ENCODE measurements around the gene GALNT17. TPM values are rescaled to one million over a fixed set of nuclear protein-coding genes. Genes with fewer than 3 reads are reported as not detected.
"Not testable (repeated sequence)": the region's sequence is repeated elsewhere in the genome, so short reads cannot be mapped to it uniquely, and the experiment has no call there.

GALNT17 gene
- polyA plus RNA-seq, 3 donors: 3.3 to 5.7 (median 4.0) TPM

DNA sequence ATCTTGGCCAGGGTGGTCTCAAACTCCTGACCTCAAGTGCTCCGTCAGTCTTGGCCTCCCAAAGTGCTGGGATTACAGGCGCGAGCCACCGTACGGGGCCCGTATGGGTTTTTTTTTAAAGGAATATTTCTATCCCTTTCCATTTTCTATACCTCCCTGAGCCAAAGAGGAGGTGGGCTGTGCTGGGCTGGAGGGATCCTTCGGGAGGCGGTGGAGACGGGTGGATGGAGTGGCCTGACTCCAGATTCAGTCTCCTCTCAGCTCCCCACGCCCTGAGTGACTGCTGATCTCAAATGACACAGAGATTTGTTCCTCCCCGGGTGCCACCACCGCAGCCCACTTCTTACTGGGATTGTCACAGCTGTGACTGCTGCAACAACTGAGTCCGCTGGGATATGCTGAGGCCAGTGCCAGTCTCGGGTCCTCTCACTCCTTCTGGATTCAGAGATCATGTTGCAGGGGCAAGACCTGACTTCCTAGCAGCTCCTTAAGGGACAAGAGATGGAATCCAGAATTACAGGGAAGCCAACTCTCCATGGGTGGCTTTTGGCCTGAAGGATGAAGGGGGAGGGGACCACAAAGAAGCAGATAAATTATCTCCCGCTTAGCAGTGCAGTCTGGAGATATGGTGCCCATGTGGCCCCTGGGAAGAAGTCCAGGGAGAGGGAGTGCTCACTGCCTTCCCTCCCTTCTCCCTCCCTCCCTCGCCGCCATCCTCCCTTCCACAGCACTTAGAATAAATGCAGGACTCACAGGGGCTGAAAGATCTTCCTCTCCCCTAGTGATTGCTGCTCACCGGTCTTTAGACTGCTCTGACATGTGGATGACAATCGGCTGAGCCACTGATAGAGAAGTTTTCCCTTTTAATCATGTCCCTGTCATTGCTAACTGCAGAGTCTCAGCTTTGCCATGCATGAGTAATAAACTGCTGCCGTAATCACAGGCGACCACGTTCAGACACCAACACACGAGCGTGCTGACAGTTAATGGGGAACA is 14.3 kb downstream of the GALNT17 start:
- DNase-seq (ENCODE audit: extremely low read depth in 1 of 11, low read depth in 9 of 11, low spot score in 4 of 11): peak in 1 of 11 donors; percentile 15

DNA sequence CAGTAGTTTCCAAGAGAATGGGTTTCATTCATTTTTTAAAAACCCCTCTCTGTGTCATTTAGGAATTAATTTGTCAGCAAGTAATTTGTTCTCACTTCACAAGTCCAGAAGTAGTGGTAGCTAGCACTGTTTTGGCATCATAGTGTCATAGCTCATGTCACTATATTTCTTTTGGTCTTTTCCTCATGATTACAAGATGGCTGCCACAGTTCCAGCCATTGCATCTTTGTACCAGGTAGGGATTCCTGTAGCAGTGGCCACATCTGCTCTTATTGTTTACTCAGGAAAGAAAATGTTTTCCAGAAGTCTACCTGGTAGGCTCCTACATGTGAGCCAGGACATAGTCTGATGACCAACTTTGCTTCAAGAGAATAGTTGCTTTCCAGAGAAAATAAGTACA is 16.2 kb downstream of the GALNT17 start:
- DNase-seq (ENCODE audit: extremely low read depth in 1 of 11, low read depth in 9 of 11, low spot score in 4 of 11): no peak

DNA sequence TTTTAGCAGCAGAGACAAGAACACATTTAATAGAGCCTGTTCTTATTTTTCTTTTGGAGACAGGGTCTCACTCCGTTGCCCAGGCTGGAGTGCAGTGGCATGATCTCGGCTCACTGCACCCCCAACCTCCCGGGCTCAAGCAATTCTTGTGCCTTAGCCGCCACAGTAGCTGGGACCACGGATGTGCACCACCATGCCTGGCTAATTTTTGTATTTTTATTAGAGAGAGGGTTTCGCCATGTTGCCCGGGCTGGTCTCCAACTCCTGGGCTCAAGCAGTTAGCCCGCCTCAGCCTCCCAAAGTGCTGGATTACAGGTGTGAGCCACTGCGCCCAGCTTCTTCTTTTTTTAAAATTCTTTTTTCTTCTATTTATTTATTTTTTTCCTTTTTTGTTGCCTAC is 23.3 kb downstream of the GALNT17 start:
- no peak for DNase-seq (ENCODE audit: extremely low read depth in 1 of 11, low read depth in 9 of 11, low spot score in 4 of 11)

DNA sequence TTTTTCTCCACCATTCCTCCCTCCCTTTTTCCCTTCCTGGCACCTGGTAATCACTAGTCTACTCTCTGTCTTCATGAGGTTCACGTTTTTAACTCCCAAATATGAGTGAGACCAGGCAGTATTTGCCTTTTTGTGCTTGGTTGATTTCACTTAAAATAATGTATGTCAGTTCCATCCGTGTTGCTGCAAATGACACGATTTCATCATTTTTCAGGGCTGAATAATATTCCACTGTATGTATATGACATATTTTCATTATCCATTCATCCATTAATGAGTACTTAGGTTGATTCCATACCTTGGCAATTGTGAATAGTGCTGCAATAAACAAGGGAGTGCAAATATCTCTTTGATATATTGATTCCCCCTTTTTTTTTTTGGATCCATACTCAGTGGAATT is 25.8 kb downstream of the GALNT17 start:
- no peak for DNase-seq (ENCODE audit: extremely low read depth in 1 of 11, low read depth in 9 of 11, low spot score in 4 of 11)

DNA sequence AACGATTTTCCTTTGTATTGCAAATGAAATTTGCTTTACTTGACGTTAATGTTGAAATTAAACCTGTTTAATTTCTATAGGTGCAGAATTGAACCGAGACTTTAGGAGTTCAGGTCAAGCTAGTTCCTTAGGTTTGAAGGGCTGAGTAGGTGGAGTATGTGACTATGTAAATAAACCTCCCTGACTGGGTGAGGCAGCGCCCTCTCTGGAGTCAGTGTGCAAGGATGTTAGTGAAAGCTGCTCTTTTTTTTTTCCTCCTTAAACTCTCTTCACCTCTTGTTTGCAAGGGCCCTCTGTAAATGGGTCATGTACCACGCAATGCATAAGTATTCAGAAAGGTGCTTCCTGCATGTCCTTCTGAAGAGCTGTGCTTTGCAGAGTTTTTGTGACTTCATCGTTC is 33.8 kb downstream of the GALNT17 start:
- DNase-seq (ENCODE audit: extremely low read depth in 1 of 11, low read depth in 9 of 11, low spot score in 4 of 11): no peak

DNA sequence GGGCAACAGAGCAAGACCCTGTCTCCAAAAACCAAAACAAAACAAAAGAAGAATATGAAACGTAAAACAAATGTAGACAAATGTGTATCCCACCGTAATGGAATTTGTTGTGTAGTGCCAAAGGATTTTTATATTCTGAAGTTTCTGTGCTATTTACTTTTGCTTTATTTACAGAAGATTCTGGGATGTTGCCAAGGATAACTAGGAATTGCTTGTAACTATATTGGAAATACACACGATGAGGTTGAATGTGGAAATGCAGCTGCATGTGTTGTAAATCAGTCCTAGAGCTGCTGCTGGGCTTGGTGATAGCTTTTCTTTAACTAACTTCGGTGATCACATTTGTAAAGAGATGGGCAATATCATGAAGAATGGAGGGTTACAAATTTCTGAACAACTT is 39.5 kb downstream of the GALNT17 start:
- no peak for DNase-seq (ENCODE audit: extremely low read depth in 1 of 11, low read depth in 9 of 11, low spot score in 4 of 11)

DNA sequence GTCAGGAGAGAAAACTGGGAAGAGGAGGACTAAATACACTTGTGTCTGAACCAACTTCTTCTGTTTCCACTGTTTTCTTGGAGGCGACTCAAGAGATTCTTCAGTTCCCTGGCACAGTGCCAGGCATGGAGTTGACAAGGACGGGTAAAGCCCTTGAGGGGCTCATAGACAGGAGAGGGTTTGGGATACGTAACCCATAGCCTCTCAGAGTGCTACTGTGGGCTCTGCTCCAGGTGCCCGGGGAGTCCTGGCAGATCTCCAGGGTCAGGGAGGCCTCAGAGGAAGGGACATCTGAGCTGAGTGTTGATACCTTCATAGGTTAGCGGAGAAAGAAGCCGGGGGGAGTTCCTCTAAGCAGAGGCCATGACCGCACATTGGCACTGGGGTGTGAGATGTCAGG is 42.0 kb downstream of the GALNT17 start:
- DNase-seq (ENCODE audit: extremely low read depth in 1 of 11, low read depth in 9 of 11, low spot score in 4 of 11): no peak

DNA sequence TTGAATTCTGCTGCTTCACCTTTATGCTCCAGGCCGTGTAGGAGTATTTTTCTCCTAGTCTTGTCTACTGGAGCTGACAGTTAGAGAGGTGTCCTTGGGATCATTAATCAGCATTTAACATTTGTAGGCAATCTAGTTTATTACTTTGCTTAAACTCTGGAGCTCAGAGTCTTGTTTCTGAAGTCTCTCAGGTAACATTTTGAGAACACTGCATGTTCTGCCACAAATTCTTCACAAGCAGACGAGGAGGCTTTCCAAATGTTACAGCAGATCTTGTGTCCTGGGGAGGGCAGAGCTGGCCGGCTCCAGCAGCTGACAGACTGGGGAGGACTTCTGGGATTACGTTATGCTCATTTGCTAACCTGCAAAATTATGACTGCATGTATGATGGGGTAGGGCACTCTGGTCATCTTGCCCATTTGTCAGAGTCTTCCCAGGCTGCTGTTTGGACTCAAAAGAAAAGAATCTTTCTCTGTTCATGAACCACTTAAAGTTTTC is 50.5 kb downstream of the GALNT17 start:
- peak in 1 of 11 donors; percentile 9 for DNase-seq (ENCODE audit: extremely low read depth in 1 of 11, low read depth in 9 of 11, low spot score in 4 of 11)

DNA sequence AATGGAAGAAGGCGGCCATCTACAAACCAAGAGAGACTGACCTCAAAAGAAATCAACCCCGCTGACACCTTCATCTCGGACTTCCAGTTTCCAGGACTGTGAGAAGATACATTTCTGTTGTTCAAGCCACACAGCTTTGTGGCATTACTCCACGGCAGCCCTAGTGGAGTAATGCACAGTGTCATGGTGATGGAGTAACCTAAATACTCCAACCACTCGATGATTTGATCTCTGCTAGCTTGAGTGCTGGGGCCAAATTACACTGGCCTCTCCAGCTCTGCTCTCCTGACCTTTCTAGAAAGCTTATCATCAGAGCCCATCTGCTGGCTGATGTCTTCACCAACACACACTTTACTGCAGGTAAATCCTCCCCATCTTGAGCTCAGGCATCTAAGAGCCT is 52.2 kb downstream of the GALNT17 start:
- no peak for DNase-seq (ENCODE audit: extremely low read depth in 1 of 11, low read depth in 9 of 11, low spot score in 4 of 11)

DNA sequence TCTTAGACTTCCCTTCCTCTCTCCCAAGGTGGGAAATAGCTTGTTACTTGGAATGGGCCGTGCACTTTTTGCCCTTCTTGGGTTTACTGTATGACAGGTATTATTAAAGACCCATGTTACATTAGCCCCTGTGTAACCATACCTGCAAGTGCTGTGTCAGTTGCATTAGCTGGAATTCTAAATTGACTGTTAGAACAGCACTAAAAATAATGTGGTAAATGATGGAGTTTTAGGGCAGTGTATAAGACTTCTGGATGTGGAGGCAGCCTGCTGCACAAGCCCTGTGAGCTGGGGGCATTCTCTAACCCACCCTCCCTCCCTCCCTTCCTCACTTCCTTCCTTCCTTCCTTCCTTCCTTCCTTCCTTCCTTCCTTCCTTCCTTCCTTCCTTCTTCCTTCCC is 52.7 kb downstream of the GALNT17 start:
- no peak for DNase-seq (ENCODE audit: extremely low read depth in 1 of 11, low read depth in 9 of 11, low spot score in 4 of 11)

DNA sequence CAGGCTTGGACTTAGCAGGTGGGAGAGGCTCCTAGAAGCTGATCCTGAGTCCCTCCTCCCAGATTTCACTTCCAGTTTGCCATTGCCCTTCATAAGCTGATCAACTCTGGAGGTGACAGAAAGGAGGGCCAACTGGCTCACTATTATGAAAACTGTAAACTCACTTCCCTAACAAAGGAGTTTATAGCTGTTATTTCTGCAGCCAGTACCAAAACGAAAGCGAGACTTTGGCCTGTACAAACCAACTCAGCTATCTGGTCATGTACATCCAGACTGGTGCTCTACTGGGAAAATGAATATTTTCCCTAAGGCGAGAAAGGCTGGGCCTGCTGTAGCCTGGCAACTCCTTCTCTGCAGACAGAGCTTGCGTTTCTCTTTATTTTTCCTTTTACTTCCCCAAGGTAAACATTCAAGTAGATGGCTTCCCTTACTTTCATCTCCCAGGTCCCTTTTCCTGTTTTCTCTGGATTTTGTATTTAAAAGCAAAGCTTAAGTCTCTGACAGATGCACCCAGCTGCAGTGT is 54.7 kb downstream of the GALNT17 start:
- DNase-seq (ENCODE audit: extremely low read depth in 1 of 11, low read depth in 9 of 11, low spot score in 4 of 11): no peak

DNA sequence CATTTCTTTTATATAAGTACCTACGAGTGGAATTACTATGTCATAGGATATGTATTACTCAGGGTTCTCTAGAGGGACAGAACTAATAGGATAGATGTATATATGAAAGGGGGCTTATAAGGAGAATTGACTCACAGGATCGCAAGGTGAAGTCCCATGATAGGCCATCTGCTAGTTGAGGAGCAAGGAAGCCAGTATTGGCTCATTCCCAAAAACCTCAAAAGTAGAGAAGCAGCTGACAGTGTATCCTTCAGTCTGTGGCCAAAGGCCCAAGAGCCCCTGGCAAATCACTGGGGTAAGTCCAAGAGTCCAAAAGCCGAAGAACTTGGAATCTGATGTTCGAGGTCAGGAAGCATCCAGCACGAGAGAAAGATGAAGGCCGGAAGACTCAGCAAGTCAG is 59.8 kb downstream of the GALNT17 start:
- no peak for DNase-seq (ENCODE audit: extremely low read depth in 1 of 11, low read depth in 9 of 11, low spot score in 4 of 11)

DNA sequence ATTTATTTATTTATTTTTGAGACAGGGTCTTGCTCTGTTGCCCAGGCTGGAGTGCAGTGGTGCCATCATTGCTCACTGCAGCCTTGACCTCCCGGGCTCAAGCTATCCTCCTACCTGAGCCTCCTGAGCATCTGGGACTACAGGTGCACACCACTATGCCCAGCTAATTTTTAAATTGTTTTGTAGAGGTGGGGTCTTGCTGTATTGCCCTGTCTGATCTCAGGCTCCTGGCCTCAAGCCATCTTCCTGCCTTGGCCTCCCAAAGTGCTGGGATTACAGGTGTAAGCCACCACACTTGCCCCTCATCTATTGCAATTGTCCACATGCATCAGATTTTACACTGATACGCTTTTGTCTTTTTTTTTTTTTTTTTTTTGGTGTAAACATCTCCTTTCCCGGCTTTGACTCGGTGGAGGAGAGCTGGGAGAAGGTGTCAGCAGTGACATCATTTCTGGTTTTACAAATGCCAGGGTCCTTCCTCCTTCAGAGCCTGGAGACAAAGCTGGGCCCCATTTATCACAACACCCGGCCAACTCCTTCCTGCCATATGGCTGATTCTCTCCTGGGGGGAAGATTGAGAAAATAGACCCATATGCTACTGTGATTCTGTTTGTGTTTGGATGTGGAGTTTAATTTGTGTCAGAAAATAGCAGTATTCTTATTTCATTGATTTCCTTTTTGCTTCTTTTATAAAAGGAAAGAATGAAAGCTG is 61.3 kb downstream of the GALNT17 start:
- DNase-seq (ENCODE audit: extremely low read depth in 1 of 11, low read depth in 9 of 11, low spot score in 4 of 11): no peak

DNA sequence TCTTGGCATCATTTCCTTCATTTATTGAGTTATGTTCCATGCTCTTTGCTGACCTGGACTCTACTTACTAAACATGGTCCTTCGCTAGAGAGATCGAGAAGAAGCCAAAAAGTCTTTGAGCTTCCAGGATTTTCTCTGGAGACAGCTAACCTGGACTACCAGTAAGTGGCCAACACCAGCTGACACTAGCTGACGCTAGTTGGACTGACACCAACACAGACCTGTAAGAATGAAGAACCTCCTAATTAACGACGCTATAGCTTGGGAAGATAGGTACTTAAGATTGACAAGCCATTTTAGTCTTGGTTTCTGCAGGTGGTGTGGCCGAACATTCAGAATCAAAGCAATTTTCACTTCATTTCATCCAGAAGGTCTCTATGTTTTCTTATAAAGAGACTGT is 66.4 kb downstream of the GALNT17 start:
- no peak for DNase-seq (ENCODE audit: extremely low read depth in 1 of 11, low read depth in 9 of 11, low spot score in 4 of 11)

DNA sequence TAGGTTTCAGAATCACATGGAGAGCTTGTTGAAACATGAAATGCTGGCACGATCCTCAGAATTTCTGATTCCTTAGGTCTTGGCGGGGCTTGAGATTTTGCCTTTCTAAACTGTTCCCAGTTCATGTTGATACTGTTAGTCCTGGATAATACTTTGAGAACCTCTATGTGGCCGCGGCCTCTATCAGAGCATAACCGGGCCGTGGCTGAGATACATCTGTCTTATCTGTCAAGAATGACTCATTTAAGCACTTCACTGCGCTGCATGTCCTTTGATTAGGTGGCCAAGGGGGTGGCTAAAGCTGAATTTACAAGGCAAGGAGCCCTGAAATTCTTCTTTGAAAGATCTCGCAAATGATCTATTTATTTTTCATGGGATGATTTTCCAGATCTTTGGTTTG is 66.9 kb downstream of the GALNT17 start:
- no peak for DNase-seq (ENCODE audit: extremely low read depth in 1 of 11, low read depth in 9 of 11, low spot score in 4 of 11)

DNA sequence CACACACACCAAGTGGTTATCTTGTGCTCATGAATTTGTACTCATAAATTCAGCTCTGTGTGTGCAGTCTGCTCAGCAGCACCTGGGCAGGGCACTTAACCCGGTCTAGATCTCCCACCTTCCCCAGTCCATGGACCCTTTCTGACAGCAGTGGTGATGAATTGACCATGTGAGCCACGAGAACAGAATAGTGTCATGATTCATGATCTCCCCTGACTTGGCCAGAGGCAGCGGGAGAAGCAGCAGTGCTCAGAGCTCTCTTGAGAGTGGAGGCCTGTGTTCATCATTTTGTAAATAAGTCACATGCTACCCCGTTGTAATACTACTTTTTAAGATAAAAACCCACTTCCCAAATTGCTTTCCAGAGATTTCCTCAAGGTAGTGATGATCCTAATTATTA is 74.2 kb downstream of the GALNT17 start:
- no peak for DNase-seq (ENCODE audit: extremely low read depth in 1 of 11, low read depth in 9 of 11, low spot score in 4 of 11)

DNA sequence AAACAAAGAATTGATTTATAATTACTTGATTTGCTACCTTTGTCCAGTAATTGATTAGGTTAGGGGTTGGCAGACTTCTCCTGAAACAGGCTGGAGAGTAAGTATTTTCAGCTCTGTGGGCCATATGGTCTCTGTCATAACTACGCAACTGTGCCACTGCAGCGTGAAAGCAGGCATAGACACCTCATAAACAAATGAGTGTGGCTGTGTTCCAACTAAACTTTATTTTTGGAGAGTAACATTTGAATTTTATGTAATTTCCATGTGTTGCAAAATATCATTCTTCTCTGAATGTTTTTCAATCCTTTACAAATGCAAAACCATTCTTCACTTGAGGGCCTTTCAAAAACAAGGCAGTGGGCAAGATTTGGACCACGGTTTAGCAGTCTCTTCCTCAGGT is 76.9 kb downstream of the GALNT17 start:
- DNase-seq (ENCODE audit: extremely low read depth in 1 of 11, low read depth in 9 of 11, low spot score in 4 of 11): no peak

DNA sequence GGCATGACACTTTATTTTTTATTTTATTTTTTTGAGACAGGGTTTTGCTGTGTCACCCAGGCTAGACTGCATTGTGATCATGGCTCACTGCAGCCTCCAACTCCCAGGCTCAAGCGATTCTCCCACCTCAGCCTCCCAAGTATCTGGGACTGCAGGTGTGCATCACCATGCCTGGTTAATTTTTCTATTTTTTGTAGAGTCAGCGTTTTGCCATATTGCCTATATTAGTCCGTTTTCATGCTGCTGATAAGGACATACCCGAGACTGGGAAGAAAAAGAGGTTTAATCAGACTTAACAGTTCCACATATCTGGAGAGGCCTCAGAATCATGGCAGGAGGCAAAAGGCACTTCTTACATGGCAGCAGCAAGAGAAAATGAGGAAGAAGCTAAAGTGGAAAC is 77.5 kb downstream of the GALNT17 start:
- DNase-seq (ENCODE audit: extremely low read depth in 1 of 11, low read depth in 9 of 11, low spot score in 4 of 11): not testable (repeated sequence)

DNA sequence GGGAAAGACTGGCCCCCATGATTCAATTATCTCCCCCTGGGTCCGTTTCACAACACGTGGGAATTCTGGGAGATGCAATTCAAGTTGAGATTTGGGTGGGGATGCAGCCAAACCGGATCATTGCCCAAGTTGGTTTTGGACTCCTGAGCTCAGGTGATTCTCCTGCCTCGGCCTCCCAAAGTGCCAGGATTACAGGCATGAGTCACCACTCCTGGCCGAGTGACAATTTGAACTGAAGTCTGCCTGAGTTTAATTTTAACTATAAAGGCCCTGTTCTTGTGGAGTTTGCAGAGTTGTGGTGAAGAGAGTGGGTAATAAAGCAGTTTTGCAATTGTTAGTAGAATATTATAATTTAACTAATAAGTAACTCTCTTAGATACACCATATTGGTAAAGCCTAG is 78.3 kb downstream of the GALNT17 start:
- DNase-seq (ENCODE audit: extremely low read depth in 1 of 11, low read depth in 9 of 11, low spot score in 4 of 11): no peak

DNA sequence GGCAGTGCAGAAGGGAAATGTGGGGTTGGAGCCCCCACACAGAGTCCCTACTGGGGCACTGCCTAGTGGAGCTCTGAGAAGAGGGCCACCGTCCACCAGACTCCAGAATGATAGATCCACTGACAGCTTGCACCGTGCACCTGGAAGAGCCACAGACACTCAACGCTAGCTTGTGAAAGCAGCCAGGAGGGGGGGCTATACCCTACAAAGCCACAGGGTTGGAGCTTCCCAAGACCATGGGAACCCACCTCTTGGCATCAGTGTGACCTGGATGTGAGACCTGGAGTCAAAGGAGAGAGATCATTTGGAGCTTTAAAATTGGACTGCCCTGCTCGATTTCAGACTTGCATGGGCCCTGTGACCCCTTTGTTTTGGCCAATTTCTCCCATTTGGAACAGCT is 80.5 kb downstream of the GALNT17 start:
- DNase-seq (ENCODE audit: extremely low read depth in 1 of 11, low read depth in 9 of 11, low spot score in 4 of 11): not testable (repeated sequence)
